Fibroblast of the aortic adventitia (primary cell): ENCODE data around the gene DLGAP1. TPM values are rescaled to one million over a fixed set of nuclear protein-coding genes. Genes with fewer than 3 reads are reported as not detected.

Experiments
- DNase-seq: peaks from one replicate; pipeline ENCODE4 v3.0.0-alpha.2; 2010; ENCODE audit warnings: low read depth
- H3K4me3 ChIP-seq: 2 replicates; pipeline ENCODE4 v1.5.1; 2011; ENCODE audit warnings: low read depth, mild to moderate bottlenecking, control low read depth, low read length, moderate library complexity
- total RNA-seq: library from RNA; depleted of rRNA; stranded (reverse); fragments of >200 nt; gene quantifications from 2 replicates; pipeline ENCODE4 v1.2.3, GENCODE V29; 2012; ENCODE audit warnings: low replicate concordance
- TF ChIP-seq, protein P1 (sequence below): IDR thresholded peaks from 2 replicates; pipeline ENCODE4 v1.5.1; 2011; ENCODE audit warnings: mild to moderate bottlenecking, low read length, control low read depth, inconsistent platforms; ENCODE audit not compliant: insufficient read depth

DLGAP1 gene
- total RNA-seq, 1 donor = 1.4 TPM

DNA sequence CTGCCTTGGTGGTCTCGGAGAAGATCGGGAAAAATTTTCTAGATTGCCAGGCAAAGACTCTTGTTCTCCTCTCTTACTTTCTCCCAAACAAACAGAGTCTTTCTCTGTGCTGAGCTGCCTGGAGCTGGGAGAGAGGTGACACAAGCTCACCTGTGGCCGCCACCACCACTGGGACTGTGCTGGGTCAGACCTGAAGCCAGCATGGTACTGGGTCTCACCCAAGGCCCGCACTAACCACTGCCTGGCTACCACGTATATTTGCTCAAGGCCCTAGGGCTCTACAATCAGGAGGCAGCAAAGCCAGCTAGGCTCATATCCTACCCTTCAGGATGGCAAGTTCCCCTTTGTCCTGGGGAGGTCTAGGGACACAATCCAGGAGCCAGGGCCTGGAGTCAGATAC, 312.2 kb downstream of the DLGAP1 start:
- DNase-seq = no peak
- TF ChIP-seq, protein P1, sequence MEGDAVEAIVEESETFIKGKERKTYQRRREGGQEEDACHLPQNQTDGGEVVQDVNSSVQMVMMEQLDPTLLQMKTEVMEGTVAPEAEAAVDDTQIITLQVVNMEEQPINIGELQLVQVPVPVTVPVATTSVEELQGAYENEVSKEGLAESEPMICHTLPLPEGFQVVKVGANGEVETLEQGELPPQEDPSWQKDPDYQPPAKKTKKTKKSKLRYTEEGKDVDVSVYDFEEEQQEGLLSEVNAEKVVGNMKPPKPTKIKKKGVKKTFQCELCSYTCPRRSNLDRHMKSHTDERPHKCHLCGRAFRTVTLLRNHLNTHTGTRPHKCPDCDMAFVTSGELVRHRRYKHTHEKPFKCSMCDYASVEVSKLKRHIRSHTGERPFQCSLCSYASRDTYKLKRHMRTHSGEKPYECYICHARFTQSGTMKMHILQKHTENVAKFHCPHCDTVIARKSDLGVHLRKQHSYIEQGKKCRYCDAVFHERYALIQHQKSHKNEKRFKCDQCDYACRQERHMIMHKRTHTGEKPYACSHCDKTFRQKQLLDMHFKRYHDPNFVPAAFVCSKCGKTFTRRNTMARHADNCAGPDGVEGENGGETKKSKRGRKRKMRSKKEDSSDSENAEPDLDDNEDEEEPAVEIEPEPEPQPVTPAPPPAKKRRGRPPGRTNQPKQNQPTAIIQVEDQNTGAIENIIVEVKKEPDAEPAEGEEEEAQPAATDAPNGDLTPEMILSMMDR = no peak
- no peak overlapping the region for H3K4me3 ChIP-seq

DNA sequence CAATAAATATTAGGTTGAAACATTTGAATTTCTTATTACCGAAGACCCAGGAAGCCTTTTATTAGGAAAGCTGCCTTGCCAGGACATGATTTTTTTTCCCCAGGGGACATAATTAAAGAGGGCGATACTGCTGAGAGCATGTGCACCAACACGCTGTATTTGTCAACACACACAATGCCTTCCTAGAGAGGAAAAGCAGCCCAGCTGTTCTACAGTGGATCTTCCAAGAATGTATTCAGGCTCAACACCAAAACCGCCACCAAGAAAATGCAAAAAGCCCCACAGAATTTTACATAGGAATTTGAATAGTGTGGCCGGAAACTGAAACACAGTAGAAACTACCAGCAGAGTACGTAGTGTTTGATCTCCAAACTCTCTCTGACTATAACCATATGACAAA, 320.4 kb downstream of the DLGAP1 start:
- DNase-seq = no peak
- TF ChIP-seq, protein P1 = no peak
- no peak overlapping the region for H3K4me3 ChIP-seq

DNA sequence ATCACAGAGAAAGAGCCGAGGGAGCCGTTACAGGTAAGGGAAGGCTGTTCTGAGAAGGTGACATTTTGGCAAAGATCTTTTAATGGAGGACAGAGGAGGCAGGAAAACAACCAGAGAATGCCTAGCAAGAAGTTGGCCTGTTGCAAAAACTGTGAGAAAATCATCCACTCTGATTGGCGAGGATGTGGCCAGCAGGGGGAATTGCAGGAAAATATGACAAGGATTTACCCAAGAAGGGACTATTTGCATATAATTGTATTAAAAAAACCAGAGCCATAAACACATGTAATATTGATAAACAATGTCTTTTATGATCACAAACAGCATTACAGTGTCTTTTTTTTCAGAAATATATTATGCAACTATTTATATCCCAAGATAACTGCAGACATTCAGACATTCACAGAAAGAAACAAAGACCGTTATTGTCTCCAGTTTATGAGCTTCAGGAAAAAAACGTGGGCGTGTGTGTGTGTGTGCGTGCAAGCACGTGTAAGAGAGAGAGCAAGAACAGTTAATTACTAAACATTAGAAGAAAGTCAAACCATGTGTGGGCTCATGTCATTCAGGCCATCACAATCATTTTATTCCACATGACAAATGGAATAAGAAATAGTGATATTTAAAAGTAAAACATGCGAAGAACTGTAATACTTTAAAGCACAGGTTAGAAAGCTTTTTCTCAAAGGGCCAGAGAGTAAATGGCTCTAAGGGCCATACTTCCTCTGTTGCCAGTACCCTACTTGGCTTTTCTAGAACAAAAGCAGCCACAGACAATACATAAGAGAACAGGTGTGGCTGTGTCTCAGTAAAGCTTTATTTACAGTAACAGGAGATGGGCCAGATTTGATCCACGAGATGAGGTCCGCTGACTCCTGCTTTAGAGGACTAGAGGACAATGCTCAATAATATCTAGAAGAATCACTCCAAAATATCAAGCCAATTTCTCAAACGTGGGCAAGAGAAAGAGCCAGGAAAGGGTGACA, 324.1 kb downstream of the DLGAP1 start:
- no peak overlapping the region for H3K4me3 ChIP-seq
- DNase-seq = no peak
- TF ChIP-seq, protein P1 = peak; percentile 7

DNA sequence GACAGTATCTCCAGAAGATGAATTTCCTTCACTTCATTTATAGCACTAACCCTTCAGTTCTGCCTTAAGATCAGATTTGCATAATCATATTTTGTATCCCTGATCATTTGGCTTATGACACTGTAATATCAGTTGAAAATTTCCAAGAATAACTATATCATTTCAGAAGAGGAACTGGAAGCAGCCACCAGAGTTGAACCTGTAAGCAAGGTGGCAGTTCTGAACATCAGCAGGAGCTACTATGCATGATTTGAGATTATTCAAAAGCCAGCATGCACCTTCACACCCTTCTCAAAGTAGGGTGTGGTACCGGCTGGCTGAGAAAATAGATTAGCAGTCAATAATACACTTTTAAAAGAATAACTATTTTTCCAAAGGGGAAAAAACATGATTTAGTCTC, 328.2 kb downstream of the DLGAP1 start:
- H3K4me3 ChIP-seq = no peak overlapping the region
- no peak for DNase-seq
- TF ChIP-seq, protein P1 = no peak

DNA sequence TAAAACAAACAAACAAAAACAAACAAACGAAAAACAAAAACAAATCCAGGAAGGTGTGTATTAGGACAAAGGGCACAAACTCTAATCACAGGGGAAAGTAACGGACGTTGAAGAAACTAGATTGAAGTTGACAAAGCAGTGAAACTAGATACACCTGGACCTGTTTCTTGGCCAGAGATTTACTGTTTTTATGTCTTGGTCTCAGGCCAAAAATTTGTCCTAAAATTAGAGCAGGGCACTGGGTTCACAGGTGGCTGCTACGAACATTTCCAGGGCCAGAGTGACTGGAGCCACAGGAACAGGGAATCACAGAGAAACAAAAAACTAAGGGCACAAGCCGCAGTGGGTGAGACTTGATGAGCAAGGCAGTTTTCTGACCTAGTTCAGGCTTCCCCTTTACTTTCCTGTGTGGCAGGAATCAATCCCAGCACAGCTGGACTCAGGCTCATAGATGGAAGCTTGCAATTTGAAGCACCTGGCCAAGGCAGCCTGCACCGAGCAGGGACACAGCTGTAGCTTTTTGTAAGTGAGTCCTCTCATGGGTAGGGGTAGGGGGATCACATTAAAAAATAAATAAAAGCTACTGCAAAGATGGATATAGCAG, 329.4 kb downstream of the DLGAP1 start:
- H3K4me3 ChIP-seq = no peak overlapping the region
- TF ChIP-seq, protein P1 = no peak
- no peak for DNase-seq

DNA sequence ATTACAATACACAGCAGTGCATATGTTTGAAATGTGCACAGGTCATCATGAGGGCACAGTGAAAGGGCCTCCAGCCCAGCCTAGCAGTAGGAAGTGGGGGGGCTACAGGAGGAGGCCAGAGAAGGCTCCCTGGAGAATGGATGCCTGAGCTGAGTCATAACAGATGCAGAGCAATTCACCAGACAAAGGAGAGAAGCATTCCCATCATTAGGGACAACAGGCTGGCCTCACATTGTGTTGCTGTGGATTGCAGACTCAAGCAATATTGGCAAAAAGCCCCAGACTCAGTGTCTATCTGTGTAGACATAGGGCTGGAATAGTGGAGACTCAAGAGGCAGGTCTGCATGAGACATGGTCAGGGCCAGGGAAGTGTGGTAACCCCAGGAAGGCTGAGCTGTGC, 329.9 kb downstream of the DLGAP1 start:
- H3K4me3 ChIP-seq = no peak overlapping the region
- DNase-seq = peak; percentile 88
- TF ChIP-seq, protein P1 = no peak
